GM19372 (cell line): ENCODE results near the gene INSYN2B.
"Not testable (repeated sequence)": the region's sequence is repeated elsewhere in the genome, so short reads cannot be mapped to it uniquely, and the experiment has no call there.

ENCODE experiments used
- ATAC-seq: cut with Tn5 transposase; IDR thresholded peaks from one replicate; pipeline ENCODE4 v1.9.1; 2021; ENCODE audit warnings: mild to moderate bottlenecking, low read depth, moderate library complexity; ENCODE audit not compliant: unreplicated experiment

INSYN2B gene

DNA sequence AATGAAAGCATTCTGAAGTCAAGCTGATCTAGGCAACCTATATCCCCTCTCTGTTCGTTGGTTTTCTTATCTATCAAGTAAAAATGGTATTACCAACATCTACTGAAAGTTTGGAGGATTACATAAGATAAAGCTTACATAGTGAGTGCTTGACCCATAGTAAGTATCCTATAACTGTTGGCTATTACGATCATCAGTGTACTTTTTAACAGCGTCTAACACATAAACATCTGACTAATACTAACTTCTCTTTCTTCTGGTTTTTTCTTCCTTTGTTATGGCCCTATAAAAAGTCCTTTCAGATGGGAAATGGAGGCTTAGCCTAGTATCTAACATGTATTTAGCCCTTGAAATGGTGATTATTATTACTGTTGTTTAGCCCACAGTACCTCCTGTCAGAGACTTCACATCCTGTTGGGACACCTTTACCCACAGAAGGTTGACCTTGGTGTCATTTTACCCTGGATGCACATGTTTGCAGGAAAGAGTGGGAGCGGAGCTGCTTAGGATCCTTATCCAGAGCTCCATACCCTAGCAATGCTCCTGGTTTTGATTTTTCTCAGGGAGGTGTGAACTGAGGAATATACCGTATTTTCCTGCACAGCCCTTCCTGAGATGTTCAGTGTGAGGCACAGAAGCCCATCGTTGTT is 6.0 kb downstream of the INSYN2B start:
- no peak for ATAC-seq

- no peak for ATAC-seq
These were observed 7.2 kb downstream of the INSYN2B start for GRCh38 chr5:169973056-169973455.

- no peak for ATAC-seq
These were observed 8.5 kb downstream of the INSYN2B start for GRCh38 chr5:169971780-169972179.

DNA sequence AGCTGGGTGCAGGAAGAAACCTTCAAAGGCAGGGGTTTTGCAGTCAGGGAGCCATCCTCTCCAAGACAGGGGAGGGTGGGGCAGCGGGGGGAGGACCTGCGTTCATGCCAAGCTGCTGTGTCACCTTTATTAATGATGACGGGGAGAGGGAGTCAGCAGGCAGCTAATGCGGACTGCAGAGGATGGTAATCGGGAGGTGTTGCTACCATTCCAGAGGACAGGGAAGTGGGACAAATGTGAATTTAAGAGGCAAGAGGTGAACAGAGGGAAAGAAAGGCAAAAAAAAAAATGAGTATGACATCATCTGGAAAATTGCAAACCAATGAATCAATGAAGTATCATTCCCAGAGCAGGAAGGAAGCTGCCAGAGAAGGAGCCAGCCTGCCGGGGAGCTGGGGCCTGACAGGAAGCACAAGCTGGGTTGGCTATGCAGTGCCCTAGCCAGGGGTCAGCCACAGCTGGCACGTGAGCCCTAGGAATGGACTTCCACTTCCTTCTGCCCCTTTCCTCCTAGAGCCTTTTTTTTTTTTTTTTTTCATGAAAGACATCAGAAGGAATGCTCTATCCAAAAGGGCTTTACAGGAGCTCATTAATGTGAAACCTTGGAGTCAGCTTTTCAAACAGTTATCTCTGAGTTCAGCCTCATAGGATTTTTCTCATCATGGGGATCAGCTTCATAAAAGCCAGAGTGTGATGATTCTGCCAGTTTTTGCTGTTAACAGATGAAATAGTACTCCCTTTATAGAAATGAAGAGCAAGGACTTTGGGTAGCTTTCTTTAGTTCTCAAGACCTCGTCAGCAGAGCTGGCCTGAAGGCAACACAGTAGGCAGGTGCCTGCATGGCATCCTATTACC is 9.2 kb downstream of the INSYN2B start:
- no peak for ATAC-seq

DNA sequence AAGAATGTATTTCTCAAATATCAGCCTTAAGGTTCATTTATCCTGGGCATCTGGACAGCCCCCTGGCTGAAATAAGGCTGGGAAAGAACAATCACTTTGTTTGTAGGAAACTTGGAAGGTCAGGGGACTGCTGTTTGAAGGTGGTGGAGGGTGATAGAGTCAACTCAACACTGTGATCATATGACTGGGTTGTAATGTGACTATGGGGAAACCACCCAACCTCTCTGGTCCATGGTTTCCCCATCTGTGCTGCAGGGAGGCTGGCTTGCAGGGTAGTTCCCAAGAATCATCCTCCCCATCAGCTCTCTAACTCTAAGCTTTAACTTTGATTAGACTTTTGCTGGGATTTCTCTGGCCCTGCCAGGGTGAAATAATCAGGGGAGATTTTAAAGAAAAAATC is 10.0 kb downstream of the INSYN2B start:
- ATAC-seq: no peak

GRCh38 chr5:169964246-169964645 is 16.0 kb downstream of the INSYN2B start:
- no peak for ATAC-seq

GRCh38 chr5:169960659-169961058 is 19.6 kb downstream of the INSYN2B start:
- no peak for ATAC-seq

DNA sequence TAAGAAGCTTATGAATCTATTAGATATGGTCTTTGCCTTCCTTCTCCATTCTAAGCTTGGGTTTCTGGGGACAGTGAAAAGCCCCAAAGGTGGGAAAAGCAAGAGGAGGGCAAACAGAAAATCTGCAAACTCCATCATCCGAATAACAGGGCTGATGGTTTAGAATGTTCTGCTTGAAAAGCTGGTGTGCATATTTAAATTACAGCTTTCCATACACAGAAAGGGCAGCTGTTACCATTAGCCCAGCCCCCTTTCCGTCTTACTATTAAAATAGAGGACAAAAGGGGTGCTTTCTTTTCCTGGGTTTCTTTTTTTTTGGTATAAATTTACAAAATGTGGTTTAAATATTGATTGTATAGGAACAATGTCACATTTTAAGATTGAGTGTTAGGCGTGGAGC is 22.0 kb downstream of the INSYN2B start:
- no peak for ATAC-seq

GRCh38 chr5:169956756-169957155 is 23.5 kb downstream of the INSYN2B start:
- ATAC-seq: no peak

DNA sequence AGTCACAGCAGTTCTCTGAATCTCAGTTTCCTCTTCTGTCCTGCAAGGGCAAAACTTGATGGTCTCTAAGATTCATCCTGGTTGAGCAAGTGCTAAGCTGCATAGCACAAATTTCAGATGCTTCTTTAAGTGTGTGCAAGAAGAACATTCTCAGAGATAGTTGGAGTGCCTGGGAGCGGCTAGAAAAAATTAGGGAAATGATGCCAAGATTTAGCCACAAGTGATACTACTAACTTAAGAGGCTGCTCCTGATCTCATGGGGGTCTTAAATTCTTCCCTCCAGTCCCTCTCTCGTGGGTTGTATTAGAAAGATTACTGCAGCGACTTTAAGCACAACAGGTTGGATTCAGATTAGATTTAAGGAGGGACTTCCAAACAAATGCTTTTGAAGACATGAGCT is 24.2 kb downstream of the INSYN2B start:
- no peak for ATAC-seq

GRCh38 chr5:169954786-169955185 is 25.5 kb downstream of the INSYN2B start:
- ATAC-seq: no peak

- not testable (repeated sequence) for ATAC-seq
These were observed 27.1 kb downstream of the INSYN2B start for GRCh38 chr5:169953196-169953595.

- ATAC-seq: no peak
These were observed 30.0 kb downstream of the INSYN2B start for GRCh38 chr5:169950333-169950732.

GRCh38 chr5:169946743-169947295 is 33.5 kb downstream of the INSYN2B start:
- no peak for ATAC-seq

GRCh38 chr5:169945831-169946261 is 34.4 kb downstream of the INSYN2B start:
- ATAC-seq: no peak

- ATAC-seq: no peak
These were observed 35.2 kb downstream of the INSYN2B start for GRCh38 chr5:169944922-169945680.

GRCh38 chr5:169944115-169944514 is 36.2 kb downstream of the INSYN2B start:
- ATAC-seq: no peak

DNA sequence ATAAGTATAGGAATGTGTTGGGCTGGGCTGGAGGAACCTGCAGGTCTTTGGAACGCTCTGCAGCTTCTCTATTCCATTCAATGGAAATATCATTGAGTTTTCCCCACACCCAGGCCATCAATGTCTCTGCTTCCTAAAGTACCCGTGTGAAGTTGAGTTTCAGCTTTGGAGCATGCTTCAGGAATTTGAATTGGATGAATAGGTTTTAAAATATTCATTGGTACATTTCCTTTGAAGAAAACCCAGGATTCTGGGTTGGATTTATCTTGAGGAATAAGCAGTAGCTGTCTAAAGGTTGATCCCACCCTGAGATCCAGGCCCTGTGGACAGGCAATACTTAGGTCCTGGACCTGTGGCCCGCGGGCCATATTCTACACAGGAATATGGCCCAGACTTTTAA is 37.3 kb downstream of the INSYN2B start:
- no peak for ATAC-seq

DNA sequence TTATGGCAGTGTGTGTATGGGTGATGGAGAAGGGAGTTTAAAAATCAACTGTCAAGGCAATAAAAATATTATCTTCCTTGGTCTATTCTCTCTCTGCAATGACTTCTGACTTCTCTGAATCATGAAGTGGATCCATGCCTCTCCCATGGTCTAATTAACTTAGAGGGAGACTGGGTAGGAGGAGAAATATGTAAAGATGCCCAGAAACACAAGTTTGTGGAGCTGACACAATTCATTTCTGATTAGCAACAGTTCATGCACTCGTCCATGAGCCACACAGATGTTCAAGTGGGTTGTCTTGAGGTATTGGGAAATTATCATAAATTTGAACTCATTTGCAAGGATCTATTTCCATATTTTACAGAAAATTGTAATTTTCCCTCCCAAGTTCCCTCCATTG is 38.1 kb downstream of the INSYN2B start:
- ATAC-seq: no peak

GRCh38 chr5:169941542-169941941 is 38.8 kb downstream of the INSYN2B start:
- ATAC-seq: no peak

GRCh38 chr5:169939731-169940130 is 40.6 kb downstream of the INSYN2B start:
- no peak for ATAC-seq
